Measurements from ENCODE around the gene FAM98B. TPM values are rescaled to one million over a fixed set of nuclear protein-coding genes. Genes with fewer than 3 reads are reported as not detected.

The FAM98B gene
- total and polyA plus RNA-seq, 2 experiments from 2014 or later: 4.4 to 14.1 TPM

DNA sequence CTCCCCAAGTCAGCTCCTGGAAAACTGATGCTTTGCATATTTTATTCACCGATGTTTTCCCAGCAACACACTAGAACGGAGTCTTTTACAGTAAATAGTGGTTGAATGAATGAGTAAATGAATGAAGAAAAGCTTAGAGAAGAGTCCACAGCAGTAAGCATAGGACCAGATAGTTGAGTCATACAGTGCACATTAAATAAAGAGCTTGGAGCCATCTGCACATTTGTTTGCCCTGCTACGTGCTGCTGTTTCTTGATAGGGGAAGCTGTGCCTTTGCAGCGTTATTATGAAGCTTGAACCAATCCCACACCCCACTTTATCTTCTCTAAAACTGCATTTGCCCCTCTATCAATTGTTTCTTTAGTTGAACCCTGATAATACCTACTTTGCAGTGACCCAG lies 1.2 kb downstream of the FAM98B start:
- Histone ChIP-seq H3K36me3 (replicated peaks; ENCODE audit: insufficient read depth, low read depth) (no peaks in the 10 kb centered on the region), H4K20me1 (ENCODE audit: insufficient read depth, poor library complexity, severe bottlenecking) (no peaks in the 10 kb centered on the region), H3K4me1 (ENCODE audit: insufficient read depth) (peaks cover 3% of the 10 kb centered on the region), H3K27me3 (no peaks in the 10 kb centered on the region), H3K9me2 (replicated peaks; ENCODE audit: insufficient read depth) (no peaks in the 10 kb centered on the region), H3K9me3 (ENCODE audit: low read depth) (no peaks in the 10 kb centered on the region), H3K4me3 (peak overlapping the region; percentile 83), H3K27ac (peak overlapping the region; percentile 98), H3K4me2 (peak overlapping the region; percentile 84), H3K79me2 (peaks cover 52% of the 10 kb centered on the region), H2AFZ (peak overlapping the region; percentile 84)
- no peak for DNase-seq (ENCODE audit: low spot score)
- WGBS (ENCODE audit: low lambda C conversion rate, missing lambda C conversion rate): 9% methylated on average over 4 of the region's 4 CpGs
- TF ChIP-seq EZH2 (IDR thresholded peaks at IDR 0.05; ENCODE audit: borderline replicate concordance) (no peak), EZH2phosphoT487 (IDR thresholded peaks at IDR 0.05; ENCODE audit: low read depth, severe bottlenecking, unreplicated experiment) (no peak)
- TF ChIP-seq, protein P1, sequence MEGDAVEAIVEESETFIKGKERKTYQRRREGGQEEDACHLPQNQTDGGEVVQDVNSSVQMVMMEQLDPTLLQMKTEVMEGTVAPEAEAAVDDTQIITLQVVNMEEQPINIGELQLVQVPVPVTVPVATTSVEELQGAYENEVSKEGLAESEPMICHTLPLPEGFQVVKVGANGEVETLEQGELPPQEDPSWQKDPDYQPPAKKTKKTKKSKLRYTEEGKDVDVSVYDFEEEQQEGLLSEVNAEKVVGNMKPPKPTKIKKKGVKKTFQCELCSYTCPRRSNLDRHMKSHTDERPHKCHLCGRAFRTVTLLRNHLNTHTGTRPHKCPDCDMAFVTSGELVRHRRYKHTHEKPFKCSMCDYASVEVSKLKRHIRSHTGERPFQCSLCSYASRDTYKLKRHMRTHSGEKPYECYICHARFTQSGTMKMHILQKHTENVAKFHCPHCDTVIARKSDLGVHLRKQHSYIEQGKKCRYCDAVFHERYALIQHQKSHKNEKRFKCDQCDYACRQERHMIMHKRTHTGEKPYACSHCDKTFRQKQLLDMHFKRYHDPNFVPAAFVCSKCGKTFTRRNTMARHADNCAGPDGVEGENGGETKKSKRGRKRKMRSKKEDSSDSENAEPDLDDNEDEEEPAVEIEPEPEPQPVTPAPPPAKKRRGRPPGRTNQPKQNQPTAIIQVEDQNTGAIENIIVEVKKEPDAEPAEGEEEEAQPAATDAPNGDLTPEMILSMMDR (IDR thresholded peaks at IDR 0.05; ENCODE audit: poor library complexity): no peak

DNA sequence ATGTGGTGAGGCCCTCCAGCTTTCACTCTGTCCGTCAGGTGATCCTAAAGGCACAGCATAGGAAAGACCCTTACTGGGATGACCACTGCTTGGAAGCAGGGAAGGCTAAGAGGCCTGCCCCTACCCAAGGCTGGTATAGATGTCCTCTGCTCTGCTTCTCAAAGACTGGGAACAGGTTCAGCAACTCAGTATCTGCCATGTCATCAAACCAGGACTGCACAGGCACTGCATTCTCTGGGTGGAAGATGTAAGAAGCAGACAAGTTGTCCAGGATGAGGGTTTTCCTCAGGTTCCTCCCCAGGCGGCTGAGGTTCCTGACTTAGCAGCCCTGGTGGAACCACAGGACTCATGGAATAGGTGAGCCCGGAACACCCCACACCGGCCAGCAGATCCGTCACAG lies 4.7 kb downstream of the FAM98B start:
- Histone ChIP-seq H3K79me2 (peaks cover 84% of the 10 kb centered on the region), H2AFZ (no peak overlapping the region), H3K27ac (no peak overlapping the region), H4K20me1 (ENCODE audit: insufficient read depth, poor library complexity, severe bottlenecking) (peaks cover 11% of the 10 kb centered on the region), H3K36me3 (replicated peaks; ENCODE audit: insufficient read depth, low read depth) (no peaks in the 10 kb centered on the region), H3K27me3 (no peaks in the 10 kb centered on the region), H3K9me2 (replicated peaks; ENCODE audit: insufficient read depth) (no peaks in the 10 kb centered on the region), H3K4me1 (ENCODE audit: insufficient read depth) (peaks cover 3% of the 10 kb centered on the region), H3K9me3 (ENCODE audit: low read depth) (no peaks in the 10 kb centered on the region), H3K4me3 (no peak overlapping the region), H3K4me2 (no peak overlapping the region)
- TF ChIP-seq EZH2 (IDR thresholded peaks at IDR 0.05; ENCODE audit: borderline replicate concordance) (no peak), EZH2phosphoT487 (IDR thresholded peaks at IDR 0.05; ENCODE audit: low read depth, severe bottlenecking, unreplicated experiment) (no peak)
- TF ChIP-seq, protein P1 (IDR thresholded peaks at IDR 0.05; ENCODE audit: poor library complexity): no peak
- WGBS (ENCODE audit: low lambda C conversion rate, missing lambda C conversion rate): 98% methylated on average over 5 of the region's 5 CpGs
- DNase-seq (ENCODE audit: low spot score): no peak

DNA sequence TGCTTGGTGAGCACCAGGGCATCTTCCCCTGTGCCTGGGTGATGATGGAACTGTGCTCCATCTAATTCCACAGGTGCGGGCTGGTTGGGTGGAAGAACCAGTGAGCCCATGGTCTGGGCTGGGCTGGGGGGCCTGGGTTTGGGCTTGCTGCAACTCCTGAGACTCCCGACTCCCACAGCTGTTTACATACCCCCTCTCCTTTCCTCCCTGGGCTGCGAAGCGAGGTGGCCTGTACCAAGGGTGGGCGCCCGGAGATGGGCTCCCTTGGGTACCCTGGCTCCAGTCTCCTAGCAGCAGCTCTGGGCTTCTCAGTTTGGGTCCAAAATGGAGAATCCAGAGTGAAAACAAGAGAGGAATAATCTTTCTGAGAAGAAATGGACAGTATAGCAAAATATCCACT lies 5.6 kb downstream of the FAM98B start:
- no peak for DNase-seq (ENCODE audit: low spot score)
- Histone ChIP-seq H3K27ac (no peak overlapping the region), H3K4me2 (no peak overlapping the region), H4K20me1 (ENCODE audit: insufficient read depth, poor library complexity, severe bottlenecking) (peaks cover 11% of the 10 kb centered on the region), H3K79me2 (peaks cover 92% of the 10 kb centered on the region), H3K9me2 (replicated peaks; ENCODE audit: insufficient read depth) (no peaks in the 10 kb centered on the region), H3K4me1 (ENCODE audit: insufficient read depth) (peaks cover 3% of the 10 kb centered on the region), H2AFZ (no peak overlapping the region), H3K27me3 (no peaks in the 10 kb centered on the region), H3K9me3 (ENCODE audit: low read depth) (no peaks in the 10 kb centered on the region), H3K36me3 (replicated peaks; ENCODE audit: insufficient read depth, low read depth) (no peaks in the 10 kb centered on the region), H3K4me3 (no peak overlapping the region)
- TF ChIP-seq EZH2phosphoT487 (IDR thresholded peaks at IDR 0.05; ENCODE audit: low read depth, severe bottlenecking, unreplicated experiment) (no peak), EZH2 (IDR thresholded peaks at IDR 0.05; ENCODE audit: borderline replicate concordance) (no peak)
- TF ChIP-seq, protein P1 (IDR thresholded peaks at IDR 0.05; ENCODE audit: poor library complexity): no peak
- 95% methylated on average over 6 of the region's 6 CpGs for WGBS (ENCODE audit: low lambda C conversion rate, missing lambda C conversion rate)

DNA sequence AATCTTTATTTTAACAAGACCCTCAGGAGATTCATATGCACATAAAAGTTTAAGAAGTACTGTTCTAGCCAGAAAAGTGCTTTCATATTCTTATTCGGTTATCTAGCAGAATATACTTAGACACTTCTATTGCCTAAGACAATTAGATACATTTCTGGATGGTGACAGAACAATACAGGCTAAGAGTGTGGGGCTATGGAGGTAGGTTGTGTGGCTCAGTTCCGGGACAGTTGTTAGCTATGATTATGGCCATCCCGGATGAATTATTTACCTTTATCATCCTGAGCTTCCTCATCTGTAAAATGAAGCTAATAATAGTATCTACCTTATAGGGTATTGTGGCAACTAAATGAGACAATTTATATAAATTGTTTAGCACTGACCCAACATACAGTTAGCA lies 6.6 kb downstream of the FAM98B start:
- no peaks in the 10 kb centered on the region for H3K9me2 ChIP-seq (replicated peaks; ENCODE audit: insufficient read depth)
- WGBS (ENCODE audit: low lambda C conversion rate, missing lambda C conversion rate): 89% methylated on average over 3 of the region's 3 CpGs
- H3K4me2 ChIP-seq: no peak overlapping the region

More for the DNA sequence above, 6.6 kb downstream of the FAM98B start:
- H3K9me3 ChIP-seq (ENCODE audit: low read depth): no peaks in the 10 kb centered on the region
- no peak overlapping the region for H2AFZ ChIP-seq
- H3K79me2 ChIP-seq: peaks cover 89% of the 10 kb centered on the region
- H3K4me3 ChIP-seq: no peak overlapping the region
- H3K27ac ChIP-seq: no peak overlapping the region
- H4K20me1 ChIP-seq (ENCODE audit: insufficient read depth, poor library complexity, severe bottlenecking): peaks cover 11% of the 10 kb centered on the region
- H3K27me3 ChIP-seq: no peaks in the 10 kb centered on the region
- H3K36me3 ChIP-seq (replicated peaks; ENCODE audit: insufficient read depth, low read depth): no peaks in the 10 kb centered on the region
- DNase-seq (ENCODE audit: low spot score): no peak
- TF ChIP-seq EZH2 (IDR thresholded peaks at IDR 0.05; ENCODE audit: borderline replicate concordance): no peak
- TF ChIP-seq EZH2phosphoT487 (IDR thresholded peaks at IDR 0.05; ENCODE audit: low read depth, severe bottlenecking, unreplicated experiment): no peak
- TF ChIP-seq, protein P1 (IDR thresholded peaks at IDR 0.05; ENCODE audit: poor library complexity): no peak
- H3K4me1 ChIP-seq (ENCODE audit: insufficient read depth): no peaks in the 10 kb centered on the region
